ENCODE results near the gene DHRS1. TPM values are rescaled to one million over a fixed set of nuclear protein-coding genes. Genes with fewer than 3 reads are reported as not detected.
A peak's percentile ranks its signal among the peaks of the same experiment; 100 is the strongest.

The DHRS1 gene
- total and polyA plus RNA-seq, 2 donors (not counting 1 experiment from before 2014, with no cell fraction given): 10.7 to 21.0 TPM

GRCh38 chr14:24337144-24337823, 37.7 kb upstream of the DHRS1 start:
- H3K79me2 ChIP-seq (ENCODE audit: control insufficient read depth, insufficient read depth, low read length): no peaks in the 10 kb centered on the region
- H3K27me3 ChIP-seq (ENCODE audit: control insufficient read depth, insufficient read depth, low read length): peaks cover 41% of the 10 kb centered on the region

GRCh38 chr14:24335461-24336171, 36.0 kb upstream of the DHRS1 start:
- no peaks in the 10 kb centered on the region for H3K36me3 ChIP-seq (ENCODE audit: control insufficient read depth, insufficient read depth, low read length)
- H4K20me1 ChIP-seq (ENCODE audit: control insufficient read depth, extremely low read depth, insufficient read depth, low read length): no peaks in the 10 kb centered on the region
- no peak for DNase-seq (ENCODE audit: low read depth in 2 of 2)
- no peaks in the 10 kb centered on the region for H3K79me2 ChIP-seq (ENCODE audit: control insufficient read depth, insufficient read depth, low read length)
- H3K27me3 ChIP-seq (ENCODE audit: control insufficient read depth, insufficient read depth, low read length): peaks cover 40% of the 10 kb centered on the region
- H3K4me3 ChIP-seq (replicated peaks in 1 of 4; ENCODE audit: control extremely low read depth in 1 of 4, insufficient read depth in 1 of 4, low read depth in 3 of 4, low read length in 4 of 4): no peak overlapping the region
- no peak overlapping the region for H3K9ac ChIP-seq (ENCODE audit: insufficient read depth, low read length)
- no peaks in the 10 kb centered on the region for H3K9me3 ChIP-seq (ENCODE audit: control insufficient read depth, insufficient read depth, low read depth, low read length)
- TF ChIP-seq EZH2 (IDR thresholded peaks at IDR 0.05; ENCODE audit: low read length, missing control alignments) (no peak), CTCF (conservative IDR thresholded peaks at IDR 0.05 in 1 of 2, IDR thresholded peaks at IDR 0.05 in 1 of 2; ENCODE audit: low read depth in 1 of 2, low read length in 2 of 2) (no peak)
- peaks cover 2% of the 10 kb centered on the region for H3K4me1 ChIP-seq (ENCODE audit: control insufficient read depth, extremely low read depth, insufficient read depth, low read length)
- no peak overlapping the region for H3K4me2 ChIP-seq (ENCODE audit: extremely low read depth, insufficient read depth, low read length)
- no peak overlapping the region for H2AFZ ChIP-seq (ENCODE audit: low read length)
- no peak overlapping the region for H3K27ac ChIP-seq (ENCODE audit: insufficient read depth, low read length)

More at GRCh38 chr14:24337144-24337823, 37.7 kb upstream of the DHRS1 start:
- H4K20me1 ChIP-seq (ENCODE audit: control insufficient read depth, extremely low read depth, insufficient read depth, low read length): no peaks in the 10 kb centered on the region
- no peak overlapping the region for H3K27ac ChIP-seq (ENCODE audit: insufficient read depth, low read length)
- no peak overlapping the region for H3K4me2 ChIP-seq (ENCODE audit: extremely low read depth, insufficient read depth, low read length)
- H3K4me1 ChIP-seq (ENCODE audit: control insufficient read depth, extremely low read depth, insufficient read depth, low read length): peaks cover 2% of the 10 kb centered on the region
- no peak for DNase-seq (ENCODE audit: low read depth in 2 of 2)
- TF ChIP-seq CTCF (conservative IDR thresholded peaks at IDR 0.05 in 1 of 2, IDR thresholded peaks at IDR 0.05 in 1 of 2; ENCODE audit: low read depth in 1 of 2, low read length in 2 of 2) (no peak), EZH2 (IDR thresholded peaks at IDR 0.05; ENCODE audit: low read length, missing control alignments) (no peak)
- H3K9ac ChIP-seq (ENCODE audit: insufficient read depth, low read length): no peak overlapping the region
- H3K4me3 ChIP-seq (replicated peaks in 1 of 4; ENCODE audit: control extremely low read depth in 1 of 4, insufficient read depth in 1 of 4, low read depth in 3 of 4, low read length in 4 of 4): no peak overlapping the region
- no peaks in the 10 kb centered on the region for H3K9me3 ChIP-seq (ENCODE audit: control insufficient read depth, insufficient read depth, low read depth, low read length)
- H3K36me3 ChIP-seq (ENCODE audit: control insufficient read depth, insufficient read depth, low read length): no peaks in the 10 kb centered on the region
- H2AFZ ChIP-seq (ENCODE audit: low read length): no peak overlapping the region

GRCh38 chr14:24334431-24335291, 35.1 kb upstream of the DHRS1 start, which contains the start of gene ADCY4:
Gene ADCY4 (minus strand): TSS chr14:24335071. CDS start chr14:24334652, 419 bp downstream.
- no peak for DNase-seq (ENCODE audit: low read depth in 2 of 2)
- Histone ChIP-seq H3K9me3 (ENCODE audit: control insufficient read depth, insufficient read depth, low read depth, low read length) (no peaks in the 10 kb centered on the region), H2AFZ (ENCODE audit: low read length) (peak within 1 kb of the TSS; percentile 59), H3K4me2 (ENCODE audit: extremely low read depth, insufficient read depth, low read length) (peak within 1 kb of the TSS; percentile 80), H3K9ac (ENCODE audit: insufficient read depth, low read length) (peak within 1 kb of the TSS; percentile 55), H3K27me3 (ENCODE audit: control insufficient read depth, insufficient read depth, low read length) (peaks cover 32% of the 10 kb centered on the region), H3K36me3 (ENCODE audit: control insufficient read depth, insufficient read depth, low read length) (no peaks in the 10 kb centered on the region), H3K4me3 (replicated peaks in 1 of 4; ENCODE audit: control extremely low read depth in 1 of 4, insufficient read depth in 1 of 4, low read depth in 3 of 4, low read length in 4 of 4) (peak within 1 kb of the TSS; percentile 1 to 54 (median 1)), H3K27ac (ENCODE audit: insufficient read depth, low read length) (no peak within 1 kb of the TSS), H3K4me1 (ENCODE audit: control insufficient read depth, extremely low read depth, insufficient read depth, low read length) (peaks cover 2% of the 10 kb centered on the region), H4K20me1 (ENCODE audit: control insufficient read depth, extremely low read depth, insufficient read depth, low read length) (no peaks in the 10 kb centered on the region), H3K79me2 (ENCODE audit: control insufficient read depth, insufficient read depth, low read length) (no peaks in the 10 kb centered on the region)
- TF ChIP-seq EZH2 (IDR thresholded peaks at IDR 0.05; ENCODE audit: low read length, missing control alignments) (peak; percentile 53), CTCF (conservative IDR thresholded peaks at IDR 0.05 in 1 of 2, IDR thresholded peaks at IDR 0.05 in 1 of 2; ENCODE audit: low read depth in 1 of 2, low read length in 2 of 2) (no peak)
